Placental pericyte (primary cell): ENCODE results near the gene LTC4S. TPM values are rescaled to one million over a fixed set of nuclear protein-coding genes. Genes with fewer than 3 reads are reported as not detected.

Experiments
- small RNA-seq: library from RNA; depleted of rRNA; stranded (forward); fragments of <200 nt; gene quantifications from one replicate; pipeline ENCODE3, GENCODE V24; 2012; ENCODE audit warnings: low replicate concordance
- total RNA-seq: library from RNA; depleted of rRNA; stranded (reverse); fragments of >200 nt; gene quantifications from 2 replicates; pipeline ENCODE4 v1.2.3, GENCODE V29; 2012

LTC4S gene
- 0.88 TPM in 1 of 2 replicates, not detected in the other for total RNA-seq

GRCh38 chr5:179793468-179794139, at the start of gene LTC4S:
Gene LTC4S, plus strand, starts transcription at chr5:179793986. Its CDS starts 95 bp downstream, at chr5:179794081.

GRCh38 chr5:179806250-179807048, 12.7 kb downstream of the LTC4S start, which contains the start of gene MGAT4B:
Gene MGAT4B, minus strand, starts transcription at chr5:179806866. Its CDS starts 283 bp downstream, at chr5:179806583.

GRCh38 chr5:179820483-179821297, 26.9 kb downstream of the LTC4S start, which contains the start of gene SQSTM1:
Gene SQSTM1, plus strand, starts transcription at chr5:179820905. Its CDS starts 32 bp downstream, at chr5:179820937.

Small RNAs within 50 kb of the gene (small RNA-seq; reads per million reads assigned to genes)
- gene MIR1229, result 0.72 reads per million, percentile 31 among the genes with 10 or more reads in this experiment

Other genes with a start within 250 kb of the LTC4S start
- gene RUFY1, start 243.4 kb upstream of the LTC4S start, total RNA-seq, result 36.7 and 41.1 TPM in 2 replicates
- gene HNRNPH1, start 170.3 kb upstream of the LTC4S start, total RNA-seq, result 435 and 542 TPM in 2 replicates
- gene CBY3, start 113.0 kb upstream of the LTC4S start, total RNA-seq, result 0.29 TPM in 1 of 2 replicates, not detected in the other
- 650 and 1,521 TPM in 2 replicates for gene CANX, start 95.0 kb upstream of the LTC4S start, total RNA-seq
- 6.3 and 16.2 TPM in 2 replicates for gene MAML1, start 61.2 kb upstream of the LTC4S start, total RNA-seq
- gene MGAT4B, start 12.9 kb downstream of the LTC4S start, total RNA-seq, result 135 and 238 TPM in 2 replicates
- gene SQSTM1, start 26.9 kb downstream of the LTC4S start, total RNA-seq, result 439 and 1,519 TPM in 2 replicates
- gene MRNIP, start 64.8 kb downstream of the LTC4S start, total RNA-seq, result 6.6 and 7.2 TPM in 2 replicates
- gene TBC1D9B, start 113.9 kb downstream of the LTC4S start, total RNA-seq, result 63.5 and 70.6 TPM in 2 replicates